COLO668 (cell line): ENCODE results near the gene DGKE.

Experiments
- DNase-seq: peaks from one replicate; lab custom pipeline; 2025; ENCODE audit not compliant: unreplicated experiment; lab: John Stamatoyannopoulos, UW

DGKE gene

GRCh38 chr17:56913000-56913311 is 79.0 kb downstream of the DGKE start:
- no peak for DNase-seq

- peak; percentile 63 for DNase-seq
Observed at GRCh38 chr17:56913353-56913866, 79.5 kb downstream of the DGKE start.

GRCh38 chr17:56913867-56914580 is 80.1 kb downstream of the DGKE start, which contains the start of gene TRIM25:
Gene TRIM25, minus strand, starts transcription at chr17:56914049. Its CDS starts 61 bp downstream, at chr17:56913988.
- DNase-seq, result peak; percentile 88

GRCh38 chr17:56914581-56915273 is 80.8 kb downstream of the DGKE start:
- DNase-seq, result peak; percentile 11

GRCh38 chr17:56917559-56918296 is 83.8 kb downstream of the DGKE start:
- no peak for DNase-seq

GRCh38 chr17:56918916-56919315 is 85.0 kb downstream of the DGKE start:
- DNase-seq, result no peak
